ENCODE data around the gene GLT8D1.

- TF ChIP-seq POLR2AphosphoS5 (IDR thresholded peaks at IDR 0.05; ENCODE audit: low read depth) (no peak), CTCF (conservative IDR thresholded peaks at IDR 0.05; ENCODE audit: low read depth in 2 of 2) (no peak), REST (IDR thresholded peaks at IDR 0.05; ENCODE audit: unreplicated experiment) (no peak), EZH2phosphoT487 (IDR thresholded peaks at IDR 0.05; ENCODE audit: unreplicated experiment) (no peak)
Observed at GRCh38 chr3:52703341-52703740, 2.2 kb downstream of the GLT8D1 start.

Measured in GM23338 (cell line).